H1 (cell line): ENCODE data around the gene BPIFB2. TPM values are rescaled to one million over a fixed set of nuclear protein-coding genes. Genes with fewer than 3 reads are reported as not detected.

Experiments used
- CTCF ChIA-PET: fragments of 300-600 bp; sonication (Branson Sonifier 250); formaldehyde crosslinking; loops from one replicate; lab custom pipeline; 2021; ENCODE audit not compliant: partially characterized antibody; lab: Charles Lee
- POLR2A ChIA-PET: fragments of 300-600 bp; sonication (Branson Sonifier 250); formaldehyde crosslinking; loops from one replicate; lab custom pipeline; 2021; ENCODE audit warnings: inconsistent platforms; ENCODE audit not compliant: partially characterized antibody; lab: Charles Lee
- DNase-seq, 2 experiments: peaks; one replicate each; pipeline versions ENCODE4 v3.0.0 to v3.0.0-alpha.2; 2010 to 2022; ENCODE audit warnings: low spot score in 2 of 2, low read depth in 1 of 2, mixed read lengths in 1 of 2
- FAIRE-seq: peaks from 2 replicates; lab custom pipeline; 2011; peaks lifted over from hg19 to GRCh38; lab: Jason Lieb, UNC
- H2AFZ ChIP-seq: 2 replicates; pipeline ENCODE4 v1.8.1; 2012; ENCODE audit warnings: low read length, inconsistent platforms
- H2AK5ac ChIP-seq: 2 replicates; pipeline ENCODE4 v1.6.1; 2013; ENCODE audit warnings: low read depth, low read length
- H2BK120ac ChIP-seq: replicated peaks from 2 replicates; pipeline ENCODE3; 2013; ENCODE audit warnings: low read depth, low read length, inconsistent platforms
- H2BK12ac ChIP-seq: 2 replicates; pipeline ENCODE4 v1.6.1; 2013; ENCODE audit warnings: low read depth, low read length
- H2BK15ac ChIP-seq: 2 replicates; pipeline ENCODE4 v1.6.1; 2013; ENCODE audit warnings: low read length
- H2BK20ac ChIP-seq: 2 replicates; pipeline ENCODE4 v1.6.1; 2013; ENCODE audit warnings: low read length
- H2BK5ac ChIP-seq: 2 replicates; pipeline ENCODE4 v1.6.1; 2013; ENCODE audit warnings: low read depth, low read length
- H3K14ac ChIP-seq: 2 replicates; pipeline ENCODE4 v1.6.1; 2013; ENCODE audit warnings: inconsistent platforms; ENCODE audit not compliant: insufficient read length
- H3K18ac ChIP-seq: 2 replicates; pipeline ENCODE4 v1.6.1; 2013; ENCODE audit warnings: low read length; ENCODE audit errors: extremely low read depth
- H3K23ac ChIP-seq: 2 replicates; pipeline ENCODE4 v1.6.1; 2013; ENCODE audit warnings: inconsistent platforms; ENCODE audit not compliant: insufficient read length
- H3K23me2 ChIP-seq: 2 replicates; pipeline ENCODE4 v1.6.1; 2013; ENCODE audit warnings: low read depth, low read length
- H3K27ac ChIP-seq: 2 replicates; pipeline ENCODE4 v1.6.1; 2011; ENCODE audit warnings: low read depth, low read length, inconsistent platforms
- H3K27me3 ChIP-seq, 4 experiments: replicated peaks in 1 of 4; 1 replicate in 1 of 4; 2 replicates in 3 of 4; pipeline versions ENCODE4 v1.6.1 to v1.8.1; 2011 to 2013; ENCODE audit warnings: low read length in 3 of 4, mild to moderate bottlenecking in 3 of 4, inconsistent platforms in 2 of 4, mixed read lengths in 2 of 4, moderate library complexity in 1 of 4; ENCODE audit not compliant: control insufficient read depth in 3 of 4, insufficient read depth in 3 of 4; ENCODE audit errors: extremely low read depth in 1 of 4
- H3K36me3 ChIP-seq, 4 experiments: 2 replicates each; pipeline versions ENCODE4 v1.6.1 to v1.8.1; 2011 to 2013; ENCODE audit warnings: mild to moderate bottlenecking in 4 of 4, low read length in 3 of 4, moderate library complexity in 2 of 4, control low read depth in 1 of 4, inconsistent platforms in 1 of 4; ENCODE audit not compliant: insufficient read depth in 4 of 4, control insufficient read depth in 2 of 4
- H3K4ac ChIP-seq: replicated peaks from 2 replicates; pipeline ENCODE3; 2013; ENCODE audit warnings: low read length, low read depth, mixed read lengths, inconsistent platforms; ENCODE audit not compliant: insufficient read length
- H3K4me1 ChIP-seq, 4 experiments: replicated peaks in 1 of 4; 1 replicate in 1 of 4; 2 replicates in 3 of 4; pipeline versions ENCODE4 v1.6.1 to v1.8.1; 2011 to 2013; ENCODE audit warnings: low read length in 3 of 4, inconsistent platforms in 2 of 4, mixed read lengths in 1 of 4; ENCODE audit not compliant: insufficient read depth in 4 of 4, control insufficient read depth in 3 of 4
- H3K4me2 ChIP-seq, 2 experiments: 2 replicates each; pipeline versions ENCODE4 v1.6.1 to v1.8.1; 2011 to 2013; ENCODE audit warnings: low read depth in 2 of 2, low read length in 2 of 2, control low read depth in 1 of 2, inconsistent platforms in 1 of 2, mild to moderate bottlenecking in 1 of 2; ENCODE audit not compliant: insufficient read depth in 1 of 2
- H3K4me3 ChIP-seq, 4 experiments: fragments of 200-600, 300-600 bp in 1 of 4; sonication (generic), shearing (Covaris generic), sonication (Bioruptor Twin) in 1 of 4; 2 replicates each; pipeline versions ENCODE4 v1.5.1 to v1.8.1; 2011 to 2016; ENCODE audit warnings: low read length in 4 of 4, low read depth in 3 of 4, control low read depth in 2 of 4, inconsistent platforms in 2 of 4, mild to moderate bottlenecking in 2 of 4, mixed read lengths in 1 of 4, moderate library complexity in 1 of 4; ENCODE audit not compliant: insufficient read depth in 2 of 4; ENCODE audit errors: extremely low read depth in 1 of 4
- H3K56ac ChIP-seq: replicated peaks from 2 replicates; pipeline ENCODE3; 2013; ENCODE audit warnings: low read depth, mild to moderate bottlenecking, mixed read lengths, low read length, inconsistent platforms; ENCODE audit not compliant: insufficient read length
- H3K79me1 ChIP-seq: 2 replicates; pipeline ENCODE4 v1.6.1; 2013; ENCODE audit warnings: low read depth, low read length, control low read depth
- H3K79me2 ChIP-seq, 2 experiments: 2 replicates each; pipeline versions ENCODE4 v1.6.1 to v1.8.1; 2012 to 2013; ENCODE audit warnings: low read length in 2 of 2, mild to moderate bottlenecking in 2 of 2, inconsistent platforms in 1 of 2; ENCODE audit not compliant: insufficient read depth in 2 of 2, control insufficient read depth in 1 of 2
- H3K9ac ChIP-seq, 4 experiments: replicated peaks in 1 of 4; 1 replicate in 1 of 4; 2 replicates in 3 of 4; pipeline versions ENCODE4 v1.6.1 to v1.8.1; 2011 to 2013; ENCODE audit warnings: low read depth in 3 of 4, low read length in 3 of 4, control low read depth in 2 of 4, mild to moderate bottlenecking in 2 of 4, moderate library complexity in 2 of 4, inconsistent platforms in 1 of 4; ENCODE audit errors: extremely low read depth in 1 of 4
- H3K9me3 ChIP-seq, 2 experiments: 2 replicates each; pipeline versions ENCODE4 v1.6.1 to v1.8.1; 2012 to 2013; ENCODE audit warnings: mild to moderate bottlenecking in 2 of 2, moderate library complexity in 2 of 2, control low read depth in 1 of 2, inconsistent platforms in 1 of 2, low read depth in 1 of 2, low read length in 1 of 2, mixed read lengths in 1 of 2; ENCODE audit not compliant: insufficient read depth in 2 of 2
- H4K20me1 ChIP-seq, 2 experiments: replicated peaks in 1 of 2; 2 replicates each; pipeline versions ENCODE3 to v1.8.1; 2011 to 2013; ENCODE audit warnings: inconsistent platforms in 2 of 2, low read length in 2 of 2, mild to moderate bottlenecking in 1 of 2; ENCODE audit not compliant: insufficient read depth in 2 of 2, control insufficient read depth in 1 of 2
- H4K5ac ChIP-seq: 2 replicates; pipeline ENCODE4 v1.6.1; 2013; ENCODE audit warnings: low read length, low read depth, mixed read lengths, inconsistent platforms; ENCODE audit not compliant: insufficient read length
- H4K8ac ChIP-seq: 2 replicates; pipeline ENCODE4 v1.8.0; 2013; ENCODE audit warnings: mild to moderate bottlenecking, moderate library complexity, low read length, inconsistent platforms; ENCODE audit not compliant: insufficient read depth; ENCODE audit errors: extremely low read depth
- H4K91ac ChIP-seq: replicated peaks from 2 replicates; pipeline ENCODE3; 2013; ENCODE audit warnings: low read length, mixed read lengths, inconsistent platforms; ENCODE audit not compliant: insufficient read length
- KDM1A ChIP-seq: fragments of 200-600, 300-600 bp; sonication (generic); IDR thresholded peaks from 2 replicates; pipeline ENCODE4 v1.7.1; 2016; ENCODE audit warnings: mild to moderate bottlenecking, low read length, borderline replicate concordance
- TCF12 ChIP-seq: IDR thresholded peaks from 2 replicates; pipeline ENCODE4 v1.6.1; 2011; ENCODE audit warnings: low read depth, mild to moderate bottlenecking, low read length
- WGBS, 2 experiments: shearing (Covaris generic) in 1 of 2; methylation state at CpG; one replicate each; pipeline versions ENCODE4 v1.1.6 to v1.1.7; 2013 to 2015; ENCODE audit warnings: low lambda C conversion rate in 2 of 2, mixed read lengths in 2 of 2, inconsistent platforms in 1 of 2, low coverage in 1 of 2, missing lambda C conversion rate in 1 of 2; ENCODE audit not compliant: insufficient replicate concordance in 2 of 2, insufficient coverage in 1 of 2, insufficient read length in 1 of 2; ENCODE audit errors: extremely low coverage in 1 of 2, missing lambda C conversion rate in 1 of 2; 5-methylcytosine and 5-hydroxymethylcytosine counted together
- polyA plus RNA-seq, 7 experiments: library from polyadenylated mRNA; depleted of rRNA in 3 of 7; stranded (reverse) in 5 of 7; unstranded in 2 of 7; fragments of >200 nt in 5 of 7; fragments of 200-250 nt in 2 of 7; gene quantifications; 1 replicate in 5 of 7; 2 replicates in 1 of 7; 4 replicates in 1 of 7; pipeline versions ENCODE4 v1.2.1 to v1.2.3, GENCODE V29; 2011 to 2013; ENCODE audit warnings: missing spikeins in 2 of 7, mixed read lengths in 2 of 7
- total RNA-seq: library from RNA; stranded (reverse); fragmentation: NEBNext Ultra II Directional; extraction: Animal tissue kit (Norgen Biotek cat#: 25700); gene quantifications from 2 replicates; pipeline ENCODE4 v1.2.1, GENCODE V29; 2021

BPIFB2 gene
- total and polyA plus RNA-seq, 2 of the 8 experiments (the other 6 are each of a cell fraction or from before 2014, with no cell fraction given): not detected

DNA sequence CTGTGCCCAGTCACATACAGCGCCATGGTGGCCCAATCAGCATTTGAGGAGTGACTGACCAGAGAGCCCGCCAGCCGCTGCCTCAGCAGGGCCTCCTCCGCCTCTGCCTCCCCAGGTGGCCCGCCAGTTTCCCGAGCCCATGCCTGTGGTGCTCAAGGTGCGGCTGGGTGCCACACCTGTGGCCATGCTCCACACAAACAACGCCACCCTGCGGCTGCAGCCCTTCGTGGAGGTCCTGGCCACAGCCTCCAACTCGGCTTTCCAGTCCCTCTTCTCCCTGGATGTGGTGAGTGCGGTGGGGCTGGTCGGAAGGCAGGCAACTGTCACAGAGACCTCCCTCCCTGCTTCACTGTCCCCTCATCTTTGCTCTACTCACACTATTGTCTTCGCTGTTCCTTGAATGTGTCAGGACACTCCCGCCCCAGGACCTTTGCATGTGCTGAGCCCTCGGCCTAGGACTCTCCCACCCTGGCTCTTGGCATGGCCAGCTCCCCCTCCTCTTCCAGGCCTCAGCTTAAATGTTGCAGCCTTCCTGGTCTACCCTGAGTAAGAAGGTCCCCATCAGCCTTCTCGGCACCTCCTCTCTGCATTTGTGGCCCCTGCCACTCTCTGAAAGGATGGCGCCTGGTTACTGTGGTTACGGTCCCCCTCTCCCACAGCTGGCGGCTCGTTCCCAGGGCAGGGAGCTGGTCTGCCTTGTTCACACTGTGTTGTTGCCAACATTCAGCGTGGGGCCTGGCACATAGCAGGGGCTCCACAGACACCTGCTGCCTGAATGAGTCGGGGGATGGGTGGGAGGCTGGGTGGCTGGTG is 12.2 kb downstream of the BPIFB2 start:
- Histone ChIP-seq H2AK5ac (no peak overlapping the region), H3K23me2 (no peaks in the 10 kb centered on the region), H3K9me3 (no peaks in the 10 kb centered on the region), H3K27me3 (no peaks in the 10 kb centered on the region), H3K79me2 (no peaks in the 10 kb centered on the region), H3K4me1 (0 out of 7 replicates have a peak, but pooled peaks cover 0 to 3% (median 0%) of the 10 kb centered on the region in 4 experiments), H4K91ac (no peak overlapping the region), H2BK12ac (no peak overlapping the region), H3K4me2 (no peak overlapping the region), H2BK5ac (no peak overlapping the region), H3K18ac (no peak overlapping the region), H3K4ac (no peak overlapping the region), H3K36me3 (no peaks in the 10 kb centered on the region), H3K4me3 (no peak overlapping the region), H4K5ac (no peak overlapping the region), H3K14ac (no peak overlapping the region), H3K27ac (no peak overlapping the region), H4K8ac (0 out of 2 replicates have a peak overlapping the region, but pooled peaks have one; percentile 9), H2BK15ac (no peak overlapping the region), H2AFZ (no peak overlapping the region), H3K23ac (no peak overlapping the region), H4K20me1 (peaks cover 0 to 2% of the 10 kb centered on the region in 2 experiments), H2BK120ac (no peak overlapping the region), H3K79me1 (no peaks in the 10 kb centered on the region), H2BK20ac (no peak overlapping the region), H3K56ac (no peak overlapping the region), H3K9ac (no peak overlapping the region)
- ChIA-PET POLR2A (interaction anchor here (0.6 to 1.2 kb wide), 2 partner anchors 99 to 151 kb away, joined by 3 to 4 read pairs; no protein-coding TSS in a partner anchor), CTCF (interaction anchor here (0.9 to 11.8 kb wide), 4 partner anchors 11 to 76 kb away, joined by 3 to 86 read pairs (median 4); partner anchors contain the start of genes BPIFB2 and SUN5)
- FAIRE-seq: no peak
- DNase-seq: no peak
- 90% methylated on average over 23 of the region's 23 CpGs; no CpG with 5 or more reads in 1 of the 2 experiments for WGBS, 2 experiments
- TF ChIP-seq KDM1A: peak; percentile 9; the same call in 1 of the 2 replicates
- no peak for TF ChIP-seq TCF12
